Thymus (tissue), 11 donors: ENCODE data around the gene IL1RAPL1. TPM values are rescaled to one million over a fixed set of nuclear protein-coding genes. Genes with fewer than 3 reads are reported as not detected.

Source experiments
- DNase-seq, 9 donors: peaks; one replicate each; pipeline ENCODE4 v3.0.0-alpha.2; 2013; ENCODE audit warnings: low spot score in 9 of 9, low read depth in 6 of 9, missing footprints in 1 of 9
- H3K27ac ChIP-seq, 2 donors: one replicate each; pipeline ENCODE4 v1.5.1; 2013; ENCODE audit warnings: control low read depth in 1 of 2, low read depth in 1 of 2, low read length in 1 of 2, mild to moderate bottlenecking in 1 of 2, moderate library complexity in 1 of 2
- H3K27me3 ChIP-seq, 2 donors: one replicate each; pipeline ENCODE4 v1.5.1; 2013; ENCODE audit warnings: low read length in 1 of 2; ENCODE audit not compliant: control insufficient read depth in 2 of 2, insufficient read depth in 1 of 2
- H3K36me3 ChIP-seq, 2 donors: one replicate each; pipeline ENCODE4 v1.5.1; 2013; ENCODE audit warnings: low read length in 1 of 2, mild to moderate bottlenecking in 1 of 2, moderate library complexity in 1 of 2; ENCODE audit not compliant: control insufficient read depth in 2 of 2, insufficient read depth in 2 of 2
- H3K4me1 ChIP-seq, 2 donors: one replicate each; pipeline ENCODE4 v1.5.1; 2013; ENCODE audit warnings: low read length in 2 of 2; ENCODE audit not compliant: control insufficient read depth in 2 of 2, insufficient read depth in 2 of 2
- H3K4me3 ChIP-seq, 2 donors: one replicate each; pipeline ENCODE4 v1.5.1; 2013; ENCODE audit warnings: low read length in 2 of 2, control low read depth in 1 of 2, mild to moderate bottlenecking in 1 of 2
- H3K9me3 ChIP-seq, 2 donors: one replicate each; pipeline ENCODE4 v1.5.1; 2013; ENCODE audit warnings: low read length in 1 of 2, mild to moderate bottlenecking in 1 of 2; ENCODE audit not compliant: control insufficient read depth in 2 of 2, insufficient read depth in 1 of 2
- WGBS: extraction: QIAGEN DNeasy Blood & Tissue Kit; methylation state at CpG from one replicate; pipeline ENCODE4 v1.1.7; 2013; 5-methylcytosine and 5-hydroxymethylcytosine counted together
- polyA plus RNA-seq: library from polyadenylated mRNA; stranded (reverse); fragments of 200-250 nt; gene quantifications from one replicate; pipeline ENCODE4 v1.2.3, GENCODE V29; 2013
- total RNA-seq: library from RNA; stranded (reverse); fragments of 120-200 nt; gene quantifications from one replicate; pipeline ENCODE4 v1.2.4, GENCODE V29; 2013
- donor health status: healthy.

Gene IL1RAPL1
- total and polyA plus RNA-seq, 2 donors, result 0.02 to 0.33 TPM

DNA sequence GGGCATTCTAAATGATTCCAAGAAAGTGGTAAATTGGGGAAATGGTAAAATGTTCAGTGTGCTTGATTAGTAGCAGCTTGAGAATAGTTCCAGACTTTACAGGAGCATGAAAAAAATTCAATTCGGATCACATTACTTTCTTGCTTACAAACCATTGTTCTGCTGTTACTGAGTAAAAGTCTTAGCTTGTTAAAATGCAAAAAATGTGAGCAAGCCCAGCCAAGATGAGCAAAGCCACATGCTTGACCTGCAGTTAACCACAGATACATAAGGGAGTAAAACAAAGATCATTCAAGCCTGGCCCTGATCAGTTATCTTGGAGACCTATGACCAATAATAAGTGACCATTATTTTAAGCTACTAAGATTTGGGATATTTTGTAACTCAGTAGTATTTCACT lies 1065.2 kb downstream of the IL1RAPL1 start:
- no peak overlapping the region for H3K27ac ChIP-seq
- 76% methylated on average over 1 of the region's 1 CpG for WGBS

DNA sequence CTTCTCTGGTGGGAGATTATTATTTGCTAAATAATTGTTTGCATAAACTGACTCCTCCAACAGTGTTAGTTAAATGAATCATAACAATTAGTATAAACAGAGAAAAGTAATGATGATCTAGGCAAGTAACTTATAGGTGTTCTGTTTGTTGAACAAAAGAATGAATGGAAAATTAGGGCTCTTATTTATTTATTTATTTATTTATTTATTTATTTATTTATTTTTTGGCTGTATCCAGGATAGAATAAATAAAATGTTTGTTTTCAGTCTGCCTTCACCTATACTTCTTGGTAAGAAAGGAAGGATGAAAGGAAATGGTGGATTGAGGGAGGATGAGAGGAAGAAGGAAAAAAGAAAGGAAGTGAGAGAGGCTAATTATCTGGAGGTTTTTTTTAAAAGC lies 1066.5 kb downstream of the IL1RAPL1 start:
- no peak overlapping the region for H3K4me3 ChIP-seq
- no peak for DNase-seq
- no peaks in the 10 kb centered on the region for H3K9me3 ChIP-seq
- H3K27me3 ChIP-seq, result no peaks in the 10 kb centered on the region
- no peak overlapping the region for H3K27ac ChIP-seq
- H3K4me1 ChIP-seq, result no peaks in the 10 kb centered on the region
- no peaks in the 10 kb centered on the region for H3K36me3 ChIP-seq

More for the DNA sequence above, 1065.2 kb downstream of the IL1RAPL1 start:
- Histone ChIP-seq H3K4me3 (no peak overlapping the region), H3K36me3 (no peaks in the 10 kb centered on the region), H3K4me1 (no peaks in the 10 kb centered on the region), H3K27me3 (no peaks in the 10 kb centered on the region), H3K9me3 (no peaks in the 10 kb centered on the region)
- no peak for DNase-seq

DNA sequence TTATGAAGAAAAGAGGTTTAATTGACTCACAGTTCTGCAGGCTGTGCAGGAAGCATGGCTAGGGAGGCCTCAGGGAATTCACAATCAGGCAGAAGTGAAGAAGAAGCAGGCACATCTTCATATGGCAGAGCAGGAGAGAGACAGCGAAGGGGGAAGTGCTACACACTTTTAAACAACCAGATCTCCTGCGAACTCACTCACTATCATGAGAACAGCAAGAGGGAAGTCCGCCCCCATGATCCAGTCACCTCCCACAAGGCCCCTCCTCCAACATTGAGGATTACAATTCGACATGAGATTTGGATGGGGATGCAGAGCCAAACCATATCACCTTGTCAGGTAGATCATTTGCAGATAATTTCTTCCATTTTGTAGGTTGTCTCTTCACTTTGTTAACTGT lies 1072.7 kb downstream of the IL1RAPL1 start:
- H3K4me3 ChIP-seq, result no peak overlapping the region
- H3K4me1 ChIP-seq, result no peaks in the 10 kb centered on the region
- DNase-seq, result no peak
- H3K36me3 ChIP-seq, result no peaks in the 10 kb centered on the region
- 79% methylated on average over 4 of the region's 4 CpGs for WGBS
- no peak overlapping the region for H3K27ac ChIP-seq
- no peaks in the 10 kb centered on the region for H3K27me3 ChIP-seq
- no peaks in the 10 kb centered on the region for H3K9me3 ChIP-seq

DNA sequence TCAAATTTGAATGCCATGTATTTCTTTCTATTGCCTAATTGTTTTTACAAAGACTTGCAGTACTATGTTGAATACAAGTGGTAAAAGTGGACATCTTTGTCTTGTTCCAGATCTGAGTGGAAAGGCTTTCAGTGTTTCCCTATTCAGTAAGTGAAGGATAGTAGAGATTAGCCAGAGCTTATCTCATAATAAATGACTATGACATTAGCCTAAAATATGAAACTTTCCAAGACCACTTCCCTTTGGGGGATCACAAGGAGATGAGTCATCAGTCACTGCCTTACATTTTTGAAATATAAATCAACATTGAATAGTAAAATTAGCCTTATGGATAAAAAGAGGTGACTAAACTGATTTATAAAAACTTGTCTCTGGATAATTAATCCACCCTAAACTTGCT lies 1074.0 kb downstream of the IL1RAPL1 start:
- no peak for DNase-seq
- no peaks in the 10 kb centered on the region for H3K9me3 ChIP-seq
- no peak overlapping the region for H3K27ac ChIP-seq
- no peak overlapping the region for H3K4me3 ChIP-seq
- no peaks in the 10 kb centered on the region for H3K4me1 ChIP-seq
- H3K36me3 ChIP-seq, result no peaks in the 10 kb centered on the region
- no peaks in the 10 kb centered on the region for H3K27me3 ChIP-seq

DNA sequence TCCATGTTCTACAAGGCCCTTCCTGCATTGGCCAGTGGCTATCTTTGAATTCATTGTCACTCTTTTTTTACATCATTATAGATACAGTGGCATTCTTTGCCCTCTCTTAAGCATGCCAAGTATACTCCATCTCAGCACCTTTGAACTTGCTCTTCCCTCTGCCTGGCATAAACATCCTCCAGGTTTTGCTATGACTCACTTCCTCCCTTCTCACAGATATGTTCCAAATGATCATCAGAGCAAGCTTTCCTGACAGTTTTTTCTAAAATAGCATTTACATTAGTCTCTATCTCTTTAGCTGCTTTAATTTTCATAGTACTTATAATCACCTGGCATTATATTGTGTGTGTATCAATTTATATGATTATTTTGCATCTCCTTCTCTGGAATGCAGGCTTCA lies 1074.9 kb downstream of the IL1RAPL1 start:
- Histone ChIP-seq H3K4me1 (no peaks in the 10 kb centered on the region), H3K36me3 (no peaks in the 10 kb centered on the region), H3K27ac (no peak overlapping the region), H3K9me3 (no peaks in the 10 kb centered on the region), H3K4me3 (no peak overlapping the region), H3K27me3 (no peaks in the 10 kb centered on the region)
- no peak for DNase-seq

DNA sequence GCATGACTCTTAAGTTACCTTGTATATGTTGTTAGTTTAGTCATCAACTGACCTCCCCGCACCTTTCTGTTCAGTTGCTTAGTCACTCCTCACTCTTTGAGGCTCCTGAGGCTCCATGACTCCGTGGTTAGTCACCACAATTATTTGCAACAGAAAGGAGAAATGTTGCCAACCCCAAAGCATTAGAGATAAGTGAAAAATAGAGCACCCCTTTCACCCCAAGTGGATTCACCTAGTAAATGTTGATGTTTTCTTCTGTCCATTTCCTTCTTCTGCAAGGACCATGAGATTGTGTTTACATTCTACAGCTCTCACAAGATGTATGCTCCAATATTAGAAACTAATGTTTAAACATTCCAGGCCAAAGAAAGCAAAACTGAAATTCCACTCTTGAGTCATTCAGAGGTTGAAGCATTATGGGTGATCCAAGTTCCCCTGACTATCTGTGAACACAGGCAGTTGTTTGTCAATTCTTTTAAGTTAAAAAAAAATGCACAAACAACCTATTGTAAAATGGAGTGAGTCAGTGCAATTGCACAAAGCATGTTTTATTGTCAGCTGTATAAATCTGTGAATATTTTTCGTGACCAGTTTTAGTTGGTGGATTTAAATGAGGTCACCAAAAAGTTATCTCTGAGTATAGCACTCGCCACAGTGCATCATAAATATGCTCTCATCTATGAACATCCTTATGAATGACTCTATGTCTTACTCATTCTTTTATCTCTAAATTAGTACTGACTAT lies 1075.7 kb downstream of the IL1RAPL1 start:
- WGBS, result 72% methylated on average over 4 of the region's 4 CpGs
- no peak overlapping the region for H3K27ac ChIP-seq
- DNase-seq, result no peak
- no peaks in the 10 kb centered on the region for H3K36me3 ChIP-seq
- no peaks in the 10 kb centered on the region for H3K9me3 ChIP-seq
- H3K4me3 ChIP-seq, result no peak overlapping the region
- no peaks in the 10 kb centered on the region for H3K4me1 ChIP-seq
- H3K27me3 ChIP-seq, result no peaks in the 10 kb centered on the region

DNA sequence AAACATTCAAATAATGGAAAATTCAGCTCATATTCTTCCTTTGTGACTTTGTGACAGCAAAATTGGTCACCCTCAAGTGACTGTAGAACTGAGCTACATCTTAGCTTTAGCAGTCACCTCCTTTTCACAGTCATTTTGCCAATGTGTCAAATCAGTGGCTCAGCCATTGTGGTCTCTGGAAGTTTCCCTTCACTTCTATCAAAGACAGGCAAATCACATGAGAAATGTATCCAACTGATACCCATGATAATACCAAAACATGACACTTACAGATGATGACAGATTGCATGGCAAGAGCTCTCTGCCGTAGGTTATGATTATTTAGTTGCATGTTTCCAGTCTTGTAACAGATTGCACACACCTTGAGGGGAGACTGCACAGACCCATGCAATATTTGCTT lies 1078.3 kb downstream of the IL1RAPL1 start:
- 97% methylated on average over 1 of the region's 1 CpG for WGBS
- Histone ChIP-seq H3K36me3 (no peaks in the 10 kb centered on the region), H3K27me3 (no peaks in the 10 kb centered on the region), H3K4me3 (no peak overlapping the region), H3K4me1 (no peaks in the 10 kb centered on the region), H3K9me3 (no peaks in the 10 kb centered on the region), H3K27ac (no peak overlapping the region)
- DNase-seq, result no peak

DNA sequence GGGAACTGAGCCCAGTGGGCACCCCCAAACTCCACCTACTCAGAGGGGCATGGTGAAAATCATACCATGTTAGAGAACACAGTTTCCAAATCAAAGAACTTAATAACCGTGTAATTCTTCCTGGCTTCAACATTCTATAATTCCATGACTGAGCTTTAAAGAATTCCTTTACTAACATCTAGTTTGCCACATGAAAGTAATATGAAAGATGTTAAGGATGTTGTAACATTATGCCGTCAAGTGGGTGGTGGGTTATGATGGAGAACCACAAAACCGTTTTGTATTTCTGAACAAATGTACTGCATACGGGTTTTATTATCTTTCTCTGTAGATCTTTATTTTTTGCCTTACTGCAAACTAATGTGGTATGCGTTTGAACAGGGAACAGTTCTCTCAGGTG lies 1079.1 kb downstream of the IL1RAPL1 start:
- H3K9me3 ChIP-seq, result no peaks in the 10 kb centered on the region
- no peaks in the 10 kb centered on the region for H3K27me3 ChIP-seq
- H3K4me1 ChIP-seq, result no peaks in the 10 kb centered on the region
- no peak overlapping the region for H3K4me3 ChIP-seq
- no peak overlapping the region for H3K27ac ChIP-seq
- 94% methylated on average over 5 of the region's 5 CpGs for WGBS
- no peaks in the 10 kb centered on the region for H3K36me3 ChIP-seq
- DNase-seq, result no peak

DNA sequence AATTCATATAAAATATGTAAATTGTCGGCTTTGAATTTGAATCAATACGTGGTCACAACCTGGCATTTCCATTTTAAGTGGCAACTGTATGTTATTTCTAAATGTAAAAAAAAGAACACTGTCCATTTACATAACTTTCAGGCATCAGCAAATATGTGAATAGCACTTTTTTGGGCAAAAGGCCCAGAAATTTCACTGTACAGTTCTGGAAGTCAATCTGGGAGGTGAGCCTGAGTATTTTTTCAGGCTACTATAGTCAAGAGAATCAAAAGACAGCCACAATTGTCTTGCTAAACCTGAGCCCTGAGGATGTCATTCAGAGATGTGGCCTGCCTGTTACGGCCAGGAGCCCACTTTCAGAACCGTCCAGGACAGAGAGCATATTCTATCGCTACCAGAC lies 1084.2 kb downstream of the IL1RAPL1 start:
- Histone ChIP-seq H3K36me3 (no peaks in the 10 kb centered on the region), H3K4me1 (no peaks in the 10 kb centered on the region), H3K27ac (no peak overlapping the region), H3K9me3 (no peaks in the 10 kb centered on the region), H3K4me3 (no peak overlapping the region), H3K27me3 (no peaks in the 10 kb centered on the region)
- 93% methylated on average over 5 of the region's 5 CpGs for WGBS
- DNase-seq, result no peak

DNA sequence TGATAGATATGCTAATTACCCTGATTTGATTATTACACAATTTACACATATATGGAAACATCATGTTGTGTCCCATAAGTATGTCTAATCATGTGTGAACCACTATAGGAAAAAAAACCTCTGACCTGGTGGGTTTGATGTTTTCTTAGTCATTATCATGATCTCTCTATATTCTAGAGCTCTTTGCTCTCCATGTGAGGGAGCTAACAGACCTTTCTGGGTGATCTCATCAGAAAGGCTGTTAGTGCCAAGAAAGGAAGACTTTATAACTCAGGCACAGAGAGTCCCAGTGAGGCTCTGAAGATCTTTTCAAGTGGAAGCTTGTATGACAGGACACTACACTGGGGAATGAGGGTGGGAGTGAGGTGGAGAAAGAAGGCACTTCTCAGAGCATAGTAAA lies 1100.4 kb downstream of the IL1RAPL1 start:
- Histone ChIP-seq H3K27ac (no peak overlapping the region), H3K27me3 (no peaks in the 10 kb centered on the region), H3K4me3 (no peak overlapping the region), H3K9me3 (no peaks in the 10 kb centered on the region), H3K4me1 (no peaks in the 10 kb centered on the region), H3K36me3 (no peaks in the 10 kb centered on the region)
- DNase-seq, result no peak
